Sigmoid colon (tissue), 7 donors: ENCODE data around the gene TRPV5. TPM values are rescaled to one million over a fixed set of nuclear protein-coding genes. Genes with fewer than 3 reads are reported as not detected.

Experiments
- DNase-seq: peaks from one replicate; pipeline ENCODE4 v3.0.0-alpha.2; 2019
- H3K27ac ChIP-seq, 4 donors: fragments of 200-600 bp; sonication (generic); one replicate each; pipeline ENCODE4 v1.5.1; 2016 to 2019; ENCODE audit warnings: mild to moderate bottlenecking in 1 of 4
- H3K27me3 ChIP-seq, 3 donors: fragments of 200-600 bp; sonication (generic); one replicate each; pipeline ENCODE4 v1.5.1; 2019; ENCODE audit warnings: mild to moderate bottlenecking in 1 of 3
- H3K36me3 ChIP-seq, 4 donors: fragments of 200-600 bp; sonication (generic); one replicate each; pipeline ENCODE4 v1.5.1; 2016 to 2019
- H3K4me1 ChIP-seq, 4 donors: fragments of 200-600 bp; sonication (generic); one replicate each; pipeline ENCODE4 v1.5.1; 2017 to 2019
- H3K4me3 ChIP-seq, 4 donors: fragments of 200-600 bp; sonication (generic); one replicate each; pipeline ENCODE4 v1.5.1; 2017 to 2019; ENCODE audit warnings: mild to moderate bottlenecking in 2 of 4, moderate library complexity in 1 of 4
- H3K9me3 ChIP-seq, 4 donors: fragments of 200-600 bp in 3 of 4; sonication (generic) in 3 of 4; one replicate each; pipeline versions ENCODE4 v1.5.1 to v1.6.1; 2013 to 2019
- CTCF ChIP-seq, 4 experiments: fragments of 450-650 bp in 3 of 4; fragments of 200-600 bp in 1 of 4; IDR thresholded peaks; one replicate each; pipeline ENCODE4 v1.5.1; 2016 to 2019; ENCODE audit warnings: antibody characterized with exemption in 4 of 4, mild to moderate bottlenecking in 3 of 4, moderate library complexity in 2 of 4
- EP300 ChIP-seq, 4 donors: sonication (generic); formaldehyde crosslinking; IDR thresholded peaks; one replicate each; pipeline ENCODE4 v1.6.1; 2017; ENCODE audit warnings: antibody characterized with exemption in 4 of 4
- POLR2A ChIP-seq, 2 donors: fragments of 450-650 bp; IDR thresholded peaks; one replicate each; pipeline ENCODE4 v1.6.1; 2016; ENCODE audit warnings: antibody characterized with exemption in 2 of 2, mild to moderate bottlenecking in 2 of 2, moderate library complexity in 2 of 2
- POLR2AphosphoS5 ChIP-seq, 4 donors: sonication (generic); formaldehyde crosslinking; IDR thresholded peaks; one replicate each; pipeline ENCODE4 v1.6.1; 2017; ENCODE audit warnings: antibody characterized with exemption in 4 of 4
- WGBS, 2 donors: extraction: QIAGEN DNeasy Blood & Tissue Kit; methylation state at CpG; one replicate each; pipeline ENCODE4 v1.1.7; 2013; 5-methylcytosine and 5-hydroxymethylcytosine counted together
- intact Hi-C: fragments of 100-400 bp; cut with DNase I; formaldehyde crosslinking; loops from one replicate; pipeline ENCODE4 v1.15.1; 2023
- polyA plus RNA-seq, 3 donors: library from polyadenylated mRNA; stranded (reverse); fragments of 200-250 nt; gene quantifications; one replicate each; pipeline ENCODE4 v1.2.3, GENCODE V29; 2013
- total RNA-seq, 4 donors: library from RNA; depleted of rRNA; stranded (reverse); fragments of >200 nt; gene quantifications; one replicate each; pipeline ENCODE4 v1.1.0, GENCODE V29; 2016
- donor health status: healthy with polysubstance abuse.
- donor health status: Bipolar disorder and iron deficiency.
- donor health status: healthy.

TRPV5 gene
- total and polyA plus RNA-seq, 7 donors: 0.03 TPM; not detected in 6

- Histone ChIP-seq H3K9me3 (no peaks in the 10 kb centered on the region), H3K36me3 (no peaks in the 10 kb centered on the region), H3K4me1 (no peaks in the 10 kb centered on the region), H3K4me3 (no peak overlapping the region), H3K27ac (no peak overlapping the region), H3K27me3 (peaks cover 0 to 6% (median 3%) of the 10 kb centered on the region in 3 donors)
- TF ChIP-seq CTCF (IDR thresholded peaks at IDR 0.05) (no peak), POLR2A (IDR thresholded peaks at IDR 0.05) (no peak), EP300 (IDR thresholded peaks at IDR 0.05) (no peak), POLR2AphosphoS5 (IDR thresholded peaks at IDR 0.05) (no peak)
- WGBS, 2 donors: 79 to 90% methylated on average over 9 of the region's 9 CpGs
- intact Hi-C loops: no loop called here
- no peak for DNase-seq
Observed at GRCh38 chr7:142881586-142882337, 51.8 kb downstream of the TRPV5 start.

GRCh38 chr7:142880876-142881505, 52.6 kb downstream of the TRPV5 start:
- WGBS, 2 donors: 30 to 36% methylated on average over 8 of the region's 8 CpGs
- no peak for DNase-seq
- Histone ChIP-seq H3K4me1 (no peaks in the 10 kb centered on the region), H3K27ac (no peak overlapping the region), H3K9me3 (no peaks in the 10 kb centered on the region), H3K4me3 (no peak overlapping the region), H3K36me3 (no peaks in the 10 kb centered on the region), H3K27me3 (peaks cover 0 to 6% (median 3%) of the 10 kb centered on the region in 3 donors)
- TF ChIP-seq EP300 (IDR thresholded peaks at IDR 0.05) (no peak), CTCF (IDR thresholded peaks at IDR 0.05) (peak in 2 of 4 experiments; percentile 42 to 44)
- intact Hi-C loops: no loop called here

- H3K4me1 ChIP-seq: no peaks in the 10 kb centered on the region
- peaks cover 0 to 6% (median 3%) of the 10 kb centered on the region in 3 donors for H3K27me3 ChIP-seq
- 86 to 90% methylated on average over 5 of the region's 5 CpGs for WGBS, 2 donors
- intact Hi-C loops: no loop called here
- DNase-seq: no peak
- no peak overlapping the region for H3K27ac ChIP-seq
- no peaks in the 10 kb centered on the region for H3K9me3 ChIP-seq
- TF ChIP-seq POLR2AphosphoS5 (IDR thresholded peaks at IDR 0.05) (no peak), CTCF (IDR thresholded peaks at IDR 0.05) (no peak), EP300 (IDR thresholded peaks at IDR 0.05) (no peak), POLR2A (IDR thresholded peaks at IDR 0.05) (no peak)
- no peak overlapping the region for H3K4me3 ChIP-seq
- no peaks in the 10 kb centered on the region for H3K36me3 ChIP-seq
Observed at GRCh38 chr7:142879060-142879459, 54.5 kb downstream of the TRPV5 start.

GRCh38 chr7:142878315-142878714, 55.2 kb downstream of the TRPV5 start:
- no peaks in the 10 kb centered on the region for H3K4me1 ChIP-seq
- no peaks in the 10 kb centered on the region for H3K36me3 ChIP-seq
- peaks cover 0 to 6% (median 3%) of the 10 kb centered on the region in 3 donors for H3K27me3 ChIP-seq
- no peak overlapping the region for H3K4me3 ChIP-seq
- WGBS, 2 donors: 92 to 94% methylated on average over 3 of the region's 3 CpGs
- intact Hi-C loops: no loop called here
- no peak for DNase-seq
- H3K9me3 ChIP-seq: no peaks in the 10 kb centered on the region
- no peak for TF ChIP-seq POLR2AphosphoS5 (IDR thresholded peaks at IDR 0.05)
- TF ChIP-seq EP300 (IDR thresholded peaks at IDR 0.05): no peak
- no peak for TF ChIP-seq POLR2A (IDR thresholded peaks at IDR 0.05)
- TF ChIP-seq CTCF (IDR thresholded peaks at IDR 0.05): no peak
- H3K27ac ChIP-seq: no peak overlapping the region
